OCI-LY1 (cell line): ENCODE results near the gene RNF150.

ENCODE experiments used
- H2AFZ ChIP-seq: fragments of 200-600 bp; sonication (generic), shearing (Covaris generic); 2 replicates; pipeline ENCODE4 v1.6.0; 2014; ENCODE audit warnings: antibody characterized with exemption, mild to moderate bottlenecking, low read length
- H3F3A ChIP-seq: fragments of 200-600 bp; sonication (generic), shearing (Covaris generic); 2 replicates; pipeline ENCODE4 v1.6.0; 2014; ENCODE audit warnings: mild to moderate bottlenecking, antibody characterized with exemption, low read length, moderate library complexity; ENCODE audit not compliant: insufficient read depth
- H3K27ac ChIP-seq: fragments of 200-600 bp; sonication (generic); 2 replicates; pipeline ENCODE4 v1.5.1; 2014; ENCODE audit warnings: low read length, mixed run types, mild to moderate bottlenecking, low read depth; ENCODE audit not compliant: poor library complexity, severe bottlenecking
- H3K27me3 ChIP-seq: fragments of 200-600 bp; sonication (generic); 2 replicates; pipeline ENCODE4 v1.6.0; 2014; ENCODE audit warnings: antibody characterized with exemption, mild to moderate bottlenecking, low read length, moderate library complexity; ENCODE audit not compliant: insufficient read depth
- H3K36me3 ChIP-seq: fragments of 200-600 bp; sonication (generic); 2 replicates; pipeline ENCODE4 v1.6.1; 2014; ENCODE audit warnings: mild to moderate bottlenecking, antibody characterized with exemption, low read length, moderate library complexity, mixed read lengths; ENCODE audit not compliant: insufficient read depth
- H3K4me1 ChIP-seq: fragments of 200-600 bp; sonication (generic); 2 replicates; pipeline ENCODE4 v1.5.1; 2014; ENCODE audit warnings: mild to moderate bottlenecking, low read length, moderate library complexity; ENCODE audit not compliant: insufficient read depth, severe bottlenecking
- H3K4me2 ChIP-seq: fragments of 200-600 bp; sonication (generic), shearing (Covaris generic); 2 replicates; pipeline ENCODE4 v1.6.1; 2014; ENCODE audit warnings: low read length
- H3K4me3 ChIP-seq: fragments of 200-600 bp; sonication (generic); 2 replicates; pipeline ENCODE4 v1.5.1; 2014; ENCODE audit warnings: low read length, low read depth, mild to moderate bottlenecking, mixed read lengths; ENCODE audit not compliant: poor library complexity, severe bottlenecking
- H3K79me2 ChIP-seq: fragments of 200-600 bp; shearing (Covaris generic); 2 replicates; pipeline ENCODE4 v1.6.1; 2016; ENCODE audit warnings: mixed run types, low read length, mixed read lengths; ENCODE audit not compliant: insufficient read depth
- H3K9ac ChIP-seq: fragments of 200-600 bp; sonication (generic), shearing (Covaris generic); 2 replicates; pipeline ENCODE4 v1.6.1; 2014; ENCODE audit warnings: mild to moderate bottlenecking, low read length, mixed read lengths
- H3K9me2 ChIP-seq: fragments of 200-600 bp; sonication (generic), shearing (Covaris generic); 2 replicates; pipeline ENCODE4 v1.6.1; 2014; ENCODE audit warnings: low read depth, mild to moderate bottlenecking, low read length, mixed read lengths
- H3K9me3 ChIP-seq: fragments of 200-600 bp; shearing (Covaris generic); 2 replicates; pipeline ENCODE4 v1.6.1; 2014; ENCODE audit warnings: low read length, mixed read lengths
- H4K20me1 ChIP-seq: fragments of 200-600 bp; sonication (generic), shearing (Covaris generic); 2 replicates; pipeline ENCODE4 v1.6.0; 2016; ENCODE audit warnings: mild to moderate bottlenecking, low read length; ENCODE audit not compliant: insufficient read depth
- EZH2 ChIP-seq: fragments of 200-600 bp; sonication (generic), shearing (Covaris generic); IDR thresholded peaks from 2 replicates; pipeline ENCODE4 v1.8.0; 2017; ENCODE audit warnings: borderline replicate concordance, mixed run types, mild to moderate bottlenecking, antibody characterized with exemption, low read length, moderate library complexity, mixed read lengths
- TF ChIP-seq, protein P1 (sequence below): fragments of 200-600 bp; sonication (generic), shearing (Covaris generic); IDR thresholded peaks from 2 replicates; pipeline ENCODE4 v1.5.1; 2017; ENCODE audit warnings: mild to moderate bottlenecking, antibody characterized with exemption, low read length, moderate library complexity, mixed read lengths

Gene RNF150

DNA sequence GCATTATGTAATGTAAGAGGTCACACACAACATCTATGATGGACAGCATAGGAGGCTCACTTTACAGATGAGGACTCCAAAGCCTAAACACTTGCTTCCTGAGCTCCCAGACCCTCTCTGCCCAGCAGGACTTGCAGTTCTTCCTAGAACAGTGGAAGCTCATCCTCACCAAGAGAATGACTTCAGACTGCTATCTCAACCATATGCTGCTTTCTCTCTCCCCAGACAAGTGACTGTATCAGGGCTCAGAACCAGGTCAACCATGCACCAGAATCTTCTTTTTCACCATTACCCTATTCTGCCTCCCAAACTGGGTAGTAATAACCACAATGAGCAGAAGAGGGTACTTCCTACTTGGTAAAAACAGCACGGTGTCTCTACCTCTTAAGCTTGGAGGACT is 12.2 kb downstream of the RNF150 start:
- Histone ChIP-seq H3K27ac (no peak overlapping the region), H3K4me2 (no peak overlapping the region), H3K79me2 (no peaks in the 10 kb centered on the region), H3K9me2 (no peaks in the 10 kb centered on the region), H3K9ac (no peak overlapping the region), H3K9me3 (no peaks in the 10 kb centered on the region), H3K36me3 (no peaks in the 10 kb centered on the region), H3F3A (no peaks in the 10 kb centered on the region), H3K4me1 (no peaks in the 10 kb centered on the region), H2AFZ (no peak overlapping the region), H3K27me3 (no peaks in the 10 kb centered on the region), H3K4me3 (no peak overlapping the region), H4K20me1 (no peaks in the 10 kb centered on the region)
- TF ChIP-seq, protein P1, sequence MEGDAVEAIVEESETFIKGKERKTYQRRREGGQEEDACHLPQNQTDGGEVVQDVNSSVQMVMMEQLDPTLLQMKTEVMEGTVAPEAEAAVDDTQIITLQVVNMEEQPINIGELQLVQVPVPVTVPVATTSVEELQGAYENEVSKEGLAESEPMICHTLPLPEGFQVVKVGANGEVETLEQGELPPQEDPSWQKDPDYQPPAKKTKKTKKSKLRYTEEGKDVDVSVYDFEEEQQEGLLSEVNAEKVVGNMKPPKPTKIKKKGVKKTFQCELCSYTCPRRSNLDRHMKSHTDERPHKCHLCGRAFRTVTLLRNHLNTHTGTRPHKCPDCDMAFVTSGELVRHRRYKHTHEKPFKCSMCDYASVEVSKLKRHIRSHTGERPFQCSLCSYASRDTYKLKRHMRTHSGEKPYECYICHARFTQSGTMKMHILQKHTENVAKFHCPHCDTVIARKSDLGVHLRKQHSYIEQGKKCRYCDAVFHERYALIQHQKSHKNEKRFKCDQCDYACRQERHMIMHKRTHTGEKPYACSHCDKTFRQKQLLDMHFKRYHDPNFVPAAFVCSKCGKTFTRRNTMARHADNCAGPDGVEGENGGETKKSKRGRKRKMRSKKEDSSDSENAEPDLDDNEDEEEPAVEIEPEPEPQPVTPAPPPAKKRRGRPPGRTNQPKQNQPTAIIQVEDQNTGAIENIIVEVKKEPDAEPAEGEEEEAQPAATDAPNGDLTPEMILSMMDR, result no peak
- TF ChIP-seq EZH2, result no peak

DNA sequence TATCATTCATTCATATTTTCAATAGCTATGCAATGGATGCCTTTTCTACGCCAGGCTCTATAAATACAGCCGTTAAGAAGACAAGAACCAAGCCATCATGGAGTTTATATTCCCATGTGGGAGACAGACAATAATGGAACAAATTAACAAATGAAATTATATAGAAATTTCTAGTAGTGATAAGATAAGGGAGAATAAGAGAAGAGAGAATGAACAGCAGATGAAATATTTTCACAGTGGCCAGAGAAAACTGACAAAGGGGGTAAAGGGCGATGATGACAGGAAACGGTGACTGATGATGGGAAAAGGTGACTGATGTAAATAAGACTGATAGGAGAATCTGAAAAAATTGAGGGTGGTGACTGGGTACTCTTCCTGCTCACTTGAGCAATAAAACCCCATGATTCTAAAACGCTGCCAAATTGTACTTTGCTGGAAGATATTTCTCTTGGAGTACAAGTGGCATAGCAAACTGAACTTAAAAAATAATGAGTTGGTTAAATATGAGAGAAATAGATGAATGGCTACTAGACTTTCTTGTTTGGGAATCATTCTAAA is 13.2 kb downstream of the RNF150 start:
- Histone ChIP-seq H3K4me1 (no peaks in the 10 kb centered on the region), H3K79me2 (no peaks in the 10 kb centered on the region), H3K27me3 (no peaks in the 10 kb centered on the region), H3K9me3 (no peaks in the 10 kb centered on the region), H3K9me2 (no peaks in the 10 kb centered on the region), H3K4me2 (no peak overlapping the region), H3K27ac (no peak overlapping the region), H3K4me3 (no peak overlapping the region), H4K20me1 (no peaks in the 10 kb centered on the region), H3K9ac (no peak overlapping the region), H3K36me3 (no peaks in the 10 kb centered on the region), H3F3A (no peaks in the 10 kb centered on the region), H2AFZ (no peak overlapping the region)
- TF ChIP-seq, protein P1, result no peak
- no peak for TF ChIP-seq EZH2

DNA sequence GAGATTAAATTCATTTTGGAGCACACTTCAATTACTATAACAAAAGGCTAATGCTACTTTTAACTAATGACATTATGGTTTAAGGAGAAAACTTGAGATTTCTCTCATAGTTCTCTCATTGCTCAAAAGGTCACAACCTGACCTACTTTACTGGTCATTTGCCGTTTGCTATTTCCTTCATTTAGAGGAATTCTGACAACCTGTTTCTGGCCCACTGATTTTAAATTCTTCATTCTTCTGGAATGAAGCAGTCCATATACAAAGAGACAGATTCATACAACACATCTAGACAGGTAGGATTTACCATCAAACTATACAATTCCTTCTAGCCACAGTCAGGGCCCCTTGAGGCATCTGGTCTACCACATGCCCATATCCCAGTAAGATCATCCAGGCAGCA is 14.2 kb downstream of the RNF150 start:
- no peaks in the 10 kb centered on the region for H3K36me3 ChIP-seq
- H3K27ac ChIP-seq, result no peak overlapping the region
- TF ChIP-seq, protein P1, result no peak
- no peak for TF ChIP-seq EZH2
- no peaks in the 10 kb centered on the region for H3K27me3 ChIP-seq
- no peaks in the 10 kb centered on the region for H3K4me1 ChIP-seq
- no peaks in the 10 kb centered on the region for H3K9me3 ChIP-seq
- H2AFZ ChIP-seq, result no peak overlapping the region
- no peak overlapping the region for H3K4me3 ChIP-seq
- H4K20me1 ChIP-seq, result no peaks in the 10 kb centered on the region
- H3K4me2 ChIP-seq, result no peak overlapping the region
- H3K9ac ChIP-seq, result no peak overlapping the region
- H3K79me2 ChIP-seq, result no peaks in the 10 kb centered on the region
- H3F3A ChIP-seq, result no peaks in the 10 kb centered on the region
- H3K9me2 ChIP-seq, result no peaks in the 10 kb centered on the region
